ENCODE results near the gene UBL3.
A peak's percentile ranks its signal among the peaks of the same experiment; 100 is the strongest.

UBL3 gene

DNA sequence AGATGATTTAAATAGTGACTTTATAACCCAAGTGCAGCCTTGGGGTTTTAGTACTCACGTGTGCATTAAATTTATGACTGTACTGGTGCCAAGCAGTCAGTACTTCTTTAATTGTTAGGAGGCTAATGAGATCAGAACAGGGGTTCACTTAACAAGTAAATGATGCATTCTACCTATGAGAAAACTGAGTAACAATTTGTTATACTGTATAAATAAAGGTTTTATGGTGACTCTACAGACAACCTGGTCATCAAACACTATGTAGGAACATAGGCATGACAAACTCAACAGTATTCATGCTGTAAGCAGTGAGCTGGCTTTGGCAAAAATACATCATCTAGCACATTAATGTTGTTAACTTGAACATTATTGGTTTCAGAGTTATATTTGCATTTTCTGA lies 75.6 kb downstream of the UBL3 start:
- Histone ChIP-seq H3K9ac (no peak overlapping the region), H3K9me3 (ENCODE audit: control insufficient read depth, low read length) (no peaks in the 10 kb centered on the region), H3K79me2 (no peaks in the 10 kb centered on the region), H3K4me1 (no peaks in the 10 kb centered on the region), H3K4me2 (ENCODE audit: low read length) (no peak overlapping the region), H2AFZ (no peak overlapping the region), H3K27me3 (ENCODE audit: control insufficient read depth, insufficient read depth, low read length) (no peaks in the 10 kb centered on the region), H3K27ac (no peak overlapping the region), H3K36me3 (ENCODE audit: control insufficient read depth, insufficient read depth, low read length) (no peaks in the 10 kb centered on the region), H3K4me3 (ENCODE audit: low read depth, low read length) (no peak overlapping the region)
- TF ChIP-seq, protein P1, sequence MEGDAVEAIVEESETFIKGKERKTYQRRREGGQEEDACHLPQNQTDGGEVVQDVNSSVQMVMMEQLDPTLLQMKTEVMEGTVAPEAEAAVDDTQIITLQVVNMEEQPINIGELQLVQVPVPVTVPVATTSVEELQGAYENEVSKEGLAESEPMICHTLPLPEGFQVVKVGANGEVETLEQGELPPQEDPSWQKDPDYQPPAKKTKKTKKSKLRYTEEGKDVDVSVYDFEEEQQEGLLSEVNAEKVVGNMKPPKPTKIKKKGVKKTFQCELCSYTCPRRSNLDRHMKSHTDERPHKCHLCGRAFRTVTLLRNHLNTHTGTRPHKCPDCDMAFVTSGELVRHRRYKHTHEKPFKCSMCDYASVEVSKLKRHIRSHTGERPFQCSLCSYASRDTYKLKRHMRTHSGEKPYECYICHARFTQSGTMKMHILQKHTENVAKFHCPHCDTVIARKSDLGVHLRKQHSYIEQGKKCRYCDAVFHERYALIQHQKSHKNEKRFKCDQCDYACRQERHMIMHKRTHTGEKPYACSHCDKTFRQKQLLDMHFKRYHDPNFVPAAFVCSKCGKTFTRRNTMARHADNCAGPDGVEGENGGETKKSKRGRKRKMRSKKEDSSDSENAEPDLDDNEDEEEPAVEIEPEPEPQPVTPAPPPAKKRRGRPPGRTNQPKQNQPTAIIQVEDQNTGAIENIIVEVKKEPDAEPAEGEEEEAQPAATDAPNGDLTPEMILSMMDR (IDR thresholded peaks at IDR 0.05), result no peak

DNA sequence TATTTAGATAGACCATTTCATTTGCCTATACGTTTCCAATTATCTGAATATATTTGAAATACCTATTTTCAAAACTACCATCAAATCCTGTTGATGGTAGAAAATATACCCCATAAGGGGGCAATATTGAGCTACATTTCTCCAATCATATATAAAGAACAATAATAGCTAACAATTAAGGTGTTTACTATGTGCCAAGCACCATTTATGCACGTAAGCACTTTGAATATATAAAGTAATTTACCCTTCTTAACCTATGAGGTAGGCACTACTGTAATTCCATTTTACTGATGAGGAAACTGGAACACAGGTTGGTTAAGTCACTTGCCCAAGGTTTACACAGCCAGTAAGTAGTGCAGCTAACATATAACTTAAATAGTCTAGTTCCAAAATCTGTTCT lies 79.2 kb downstream of the UBL3 start:
- H2AFZ ChIP-seq, result no peak overlapping the region
- no peak overlapping the region for H3K4me3 ChIP-seq (ENCODE audit: low read depth, low read length)
- no peaks in the 10 kb centered on the region for H3K4me1 ChIP-seq
- no peaks in the 10 kb centered on the region for H3K9me3 ChIP-seq (ENCODE audit: control insufficient read depth, low read length)
- no peaks in the 10 kb centered on the region for H3K79me2 ChIP-seq
- TF ChIP-seq, protein P1 (IDR thresholded peaks at IDR 0.05), result peak; percentile 24
- no peaks in the 10 kb centered on the region for H3K36me3 ChIP-seq (ENCODE audit: control insufficient read depth, insufficient read depth, low read length)
- H3K27ac ChIP-seq, result no peak overlapping the region
- no peaks in the 10 kb centered on the region for H3K27me3 ChIP-seq (ENCODE audit: control insufficient read depth, insufficient read depth, low read length)
- no peak overlapping the region for H3K4me2 ChIP-seq (ENCODE audit: low read length)
- H3K9ac ChIP-seq, result no peak overlapping the region

DNA sequence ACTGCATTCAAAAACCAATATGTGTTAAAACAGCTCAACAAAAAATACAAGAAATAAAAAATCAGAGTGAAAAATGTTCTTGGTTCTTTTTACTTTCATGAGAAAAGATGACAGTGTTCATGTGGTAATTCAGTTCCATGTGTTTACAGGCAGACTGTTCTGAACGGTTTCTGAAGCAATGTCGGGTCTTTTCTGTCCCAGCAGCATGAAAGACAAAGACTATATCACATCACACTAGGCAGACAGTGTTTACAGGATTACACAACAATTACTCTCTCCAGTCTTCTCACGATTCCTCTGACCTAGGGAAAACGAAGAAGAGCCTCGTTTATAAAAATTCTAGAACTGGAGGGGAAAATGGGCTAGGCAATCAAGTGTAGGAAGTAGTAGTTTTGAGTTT lies 83.4 kb downstream of the UBL3 start:
- Histone ChIP-seq H3K9ac (no peak overlapping the region), H3K9me3 (ENCODE audit: control insufficient read depth, low read length) (no peaks in the 10 kb centered on the region), H3K4me3 (ENCODE audit: low read depth, low read length) (no peak overlapping the region), H3K27ac (no peak overlapping the region), H2AFZ (no peak overlapping the region), H3K4me2 (ENCODE audit: low read length) (no peak overlapping the region), H3K36me3 (ENCODE audit: control insufficient read depth, insufficient read depth, low read length) (no peaks in the 10 kb centered on the region), H3K27me3 (ENCODE audit: control insufficient read depth, insufficient read depth, low read length) (no peaks in the 10 kb centered on the region), H3K79me2 (no peaks in the 10 kb centered on the region), H3K4me1 (no peaks in the 10 kb centered on the region)
- TF ChIP-seq, protein P1 (IDR thresholded peaks at IDR 0.05), result no peak

DNA sequence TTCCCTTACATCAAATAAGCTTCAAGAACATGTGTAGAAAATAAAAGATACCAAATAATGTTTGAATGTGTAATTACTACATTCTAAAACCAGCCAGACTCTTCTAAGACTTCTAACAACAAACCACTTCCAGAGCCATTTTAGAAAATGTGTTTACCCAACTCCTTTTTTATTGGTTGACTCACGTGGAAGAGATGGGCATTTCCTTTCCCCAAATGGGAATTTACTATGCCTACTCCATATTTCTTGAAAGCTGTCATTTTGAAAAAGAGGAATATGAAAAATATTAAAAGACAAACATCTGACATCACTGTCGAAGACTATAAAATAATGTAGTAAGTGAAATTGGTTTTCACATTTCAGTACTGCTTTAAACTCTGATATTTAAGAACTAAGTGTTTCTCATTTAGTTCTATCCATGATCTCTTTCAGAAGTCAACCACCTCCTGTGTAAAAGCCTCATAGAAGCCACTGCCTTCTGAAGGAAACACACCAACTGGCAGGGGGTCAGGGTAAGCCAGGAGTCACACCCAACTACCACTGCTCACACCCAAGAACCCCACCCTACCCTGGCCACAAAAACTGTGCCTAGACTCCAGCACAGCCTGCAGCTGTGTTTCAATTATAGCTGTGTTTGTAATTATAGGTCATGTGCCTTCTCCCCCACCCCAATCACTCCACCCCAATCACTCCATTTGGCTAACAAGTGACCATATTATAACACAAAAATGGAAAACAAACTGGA lies 86.8 kb downstream of the UBL3 start:
- Histone ChIP-seq H3K9me3 (ENCODE audit: control insufficient read depth, low read length) (no peaks in the 10 kb centered on the region), H3K4me2 (ENCODE audit: low read length) (no peak overlapping the region), H2AFZ (no peak overlapping the region), H3K9ac (no peak overlapping the region), H3K27me3 (ENCODE audit: control insufficient read depth, insufficient read depth, low read length) (no peaks in the 10 kb centered on the region), H3K4me1 (no peaks in the 10 kb centered on the region), H3K27ac (no peak overlapping the region), H3K79me2 (no peaks in the 10 kb centered on the region), H3K36me3 (ENCODE audit: control insufficient read depth, insufficient read depth, low read length) (no peaks in the 10 kb centered on the region), H3K4me3 (ENCODE audit: low read depth, low read length) (no peak overlapping the region)
- TF ChIP-seq, protein P1 (IDR thresholded peaks at IDR 0.05), result no peak

DNA sequence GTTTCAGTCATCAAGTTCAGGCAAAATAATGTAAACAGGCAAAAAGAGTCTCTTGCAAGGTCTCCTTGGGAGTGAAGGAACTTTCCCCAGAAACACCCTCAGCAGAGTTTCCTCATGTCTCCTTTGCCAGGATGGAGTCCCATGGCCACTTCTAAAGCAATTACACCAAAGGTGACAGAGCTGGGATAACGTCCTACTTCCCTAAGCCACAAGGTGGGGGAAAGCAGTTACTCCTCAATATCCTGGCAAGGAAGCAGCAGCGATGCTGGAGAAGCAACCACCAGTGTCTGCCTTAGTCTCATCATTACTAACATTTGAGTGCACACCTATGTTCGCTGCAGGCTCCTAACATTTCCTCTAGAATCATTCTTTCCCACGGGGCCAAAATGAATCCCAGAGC lies 88.6 kb downstream of the UBL3 start:
- no peak overlapping the region for H2AFZ ChIP-seq

More for the DNA sequence above, 88.6 kb downstream of the UBL3 start:
- Histone ChIP-seq H3K9me3 (ENCODE audit: control insufficient read depth, low read length) (no peaks in the 10 kb centered on the region), H3K4me3 (ENCODE audit: low read depth, low read length) (no peak overlapping the region), H3K4me1 (no peaks in the 10 kb centered on the region), H3K27me3 (ENCODE audit: control insufficient read depth, insufficient read depth, low read length) (no peaks in the 10 kb centered on the region), H3K79me2 (no peaks in the 10 kb centered on the region), H3K9ac (no peak overlapping the region), H3K4me2 (ENCODE audit: low read length) (no peak overlapping the region), H3K27ac (no peak overlapping the region), H3K36me3 (ENCODE audit: control insufficient read depth, insufficient read depth, low read length) (no peaks in the 10 kb centered on the region)
- TF ChIP-seq, protein P1 (IDR thresholded peaks at IDR 0.05), result no peak
